HEK293T (cell line): Measurements from ENCODE around the gene NIM1K.

Experiments used
- BHLHE40 ChIP-seq: fragments of 450-650 bp; IDR thresholded peaks from 2 replicates; pipeline ENCODE4 v1.6.1; 2016; ENCODE audit warnings: mild to moderate bottlenecking, moderate library complexity, borderline replicate concordance
- CTBP1 ChIP-seq: fragments of 450-650 bp; IDR thresholded peaks from 2 replicates; pipeline ENCODE4 v1.6.1; 2016; ENCODE audit warnings: borderline replicate concordance
- FOXA1 ChIP-seq: fragments of 450-650 bp; IDR thresholded peaks from 2 replicates; pipeline ENCODE4 v1.6.1; 2016; ENCODE audit warnings: mild to moderate bottlenecking
- FOXK2 ChIP-seq: fragments of 450-650 bp; IDR thresholded peaks from 2 replicates; pipeline ENCODE4 v1.6.1; 2016; ENCODE audit warnings: mild to moderate bottlenecking
- FOXM1 ChIP-seq: fragments of 450-650 bp; IDR thresholded peaks from 2 replicates; pipeline ENCODE4 v1.6.1; 2017; ENCODE audit warnings: mild to moderate bottlenecking, borderline replicate concordance
- HDGF ChIP-seq: fragments of 450-650 bp; IDR thresholded peaks from 2 replicates; pipeline ENCODE4 v1.6.1; 2017; ENCODE audit warnings: antibody characterized with exemption, borderline replicate concordance
- L3MBTL2 ChIP-seq: fragments of 450-650 bp; conservative IDR thresholded peaks from 2 replicates; pipeline ENCODE4 v1.6.1; 2016; ENCODE audit warnings: mild to moderate bottlenecking
- SP1 ChIP-seq: fragments of 450-650 bp; IDR thresholded peaks from 2 replicates; pipeline ENCODE4 v1.6.1; 2017
- SUZ12 ChIP-seq: fragments of 450-650 bp; IDR thresholded peaks from 2 replicates; pipeline ENCODE4 v1.6.1; 2016; ENCODE audit warnings: mild to moderate bottlenecking
- TARDBP ChIP-seq: fragments of 450-650 bp; IDR thresholded peaks from 2 replicates; pipeline ENCODE4 v1.6.1; 2016

GRCh38 chr5:43190755-43191603, 1.0 kb upstream of the NIM1K start:
- TF ChIP-seq FOXM1 (no peak), SP1 (no peak), FOXK2 (no peak), L3MBTL2 (no peak), HDGF (no peak), CTBP1 (no peak), SUZ12 (no peak), TARDBP (no peak), FOXA1 (no peak), BHLHE40 (no peak)
